Transverse colon (tissue), 4 donors: Measurements from ENCODE around the gene REM2. TPM values are rescaled to one million over a fixed set of nuclear protein-coding genes. Genes with fewer than 3 reads are reported as not detected.

ENCODE experiments used
- DNase-seq: peaks from one replicate; pipeline ENCODE4 v3.0.0-alpha.2; 2019
- H3K27ac ChIP-seq, 4 donors: fragments of 200-600 bp; sonication (generic); 2 replicates each; pipeline ENCODE4 v1.5.1; 2016 to 2018; ENCODE audit warnings: inconsistent platforms in 4 of 4
- H3K27me3 ChIP-seq: fragments of 200-600 bp; sonication (generic); 2 replicates; pipeline ENCODE4 v1.5.1; 2017; ENCODE audit warnings: inconsistent platforms
- H3K36me3 ChIP-seq, 4 donors: fragments of 200-600 bp; sonication (generic); 2 replicates each; pipeline ENCODE4 v1.5.1; 2017 to 2019; ENCODE audit warnings: inconsistent platforms in 4 of 4
- H3K4me1 ChIP-seq, 4 donors: fragments of 200-600 bp; sonication (generic); 2 replicates each; pipeline ENCODE4 v1.5.1; 2017 to 2020; ENCODE audit warnings: inconsistent platforms in 4 of 4
- H3K4me3 ChIP-seq, 4 donors: fragments of 200-600 bp; sonication (generic); 1 replicate in 1 of 4; 2 replicates in 3 of 4; pipeline versions ENCODE4 v1.5.1 to v1.6.1; 2017 to 2019; ENCODE audit warnings: inconsistent platforms in 4 of 4
- H3K9me3 ChIP-seq, 2 donors: fragments of 200-600 bp; sonication (generic); 2 replicates each; pipeline ENCODE4 v1.5.1; 2017 to 2019; ENCODE audit warnings: inconsistent platforms in 2 of 2
- EP300 ChIP-seq: sonication (generic); formaldehyde crosslinking; IDR thresholded peaks from one replicate; pipeline ENCODE4 v1.6.1; 2017; ENCODE audit warnings: antibody characterized with exemption, low read depth
- POLR2A ChIP-seq: fragments of 450-650 bp; IDR thresholded peaks from one replicate; pipeline ENCODE4 v1.6.1; 2016; ENCODE audit warnings: antibody characterized with exemption, mild to moderate bottlenecking, moderate library complexity
- POLR2AphosphoS5 ChIP-seq, 3 donors: sonication (generic); formaldehyde crosslinking; IDR thresholded peaks; one replicate each; pipeline ENCODE4 v1.6.1; 2016; ENCODE audit warnings: antibody characterized with exemption in 3 of 3
- WGBS, 2 donors: methylation state at CpG; one replicate each; pipeline ENCODE4 v1.1.5; 2018; ENCODE audit warnings: low coverage in 1 of 2; 5-methylcytosine and 5-hydroxymethylcytosine counted together
- in situ Hi-C, 4 donors: fragments of 200-750 bp; cut with MboI; loops; one replicate each; pipeline versions ENCODE4 v1.15.0 to v1.15.1; 2017; ENCODE audit warnings: low sequenced_read_pairs in 3 of 4, low pct_ligation_motif_present in 1 of 4, low pct_unique_long_range_greater_than_20kb in 1 of 4
- intact Hi-C: fragments of 100-400 bp; cut with DNase I; formaldehyde crosslinking; loops from one replicate; pipeline ENCODE4 v1.15.1; 2023; ENCODE audit warnings: low total_unique reads
- total RNA-seq, 4 donors: library from RNA; depleted of rRNA; stranded (reverse); fragments of >200 nt; gene quantifications; one replicate each; pipeline ENCODE4 v1.1.0, GENCODE V29; 2016
- TF ChIP-seq, protein P1 (sequence below), 5 experiments: fragments of 200-600 bp in 3 of 5; fragments of 450-650 bp in 2 of 5; sonication (generic) in 3 of 5; IDR thresholded peaks; 1 replicate in 2 of 5; 2 replicates in 3 of 5; pipeline ENCODE4 v1.5.1; 2016 to 2017; ENCODE audit warnings: antibody characterized with exemption in 5 of 5, inconsistent platforms in 3 of 5, mild to moderate bottlenecking in 2 of 5, moderate library complexity in 1 of 5

REM2 gene
- total RNA-seq, 4 donors from 2014 or later, result 0.27 to 5.2 (median 2.1) TPM; not detected in 1

DNA sequence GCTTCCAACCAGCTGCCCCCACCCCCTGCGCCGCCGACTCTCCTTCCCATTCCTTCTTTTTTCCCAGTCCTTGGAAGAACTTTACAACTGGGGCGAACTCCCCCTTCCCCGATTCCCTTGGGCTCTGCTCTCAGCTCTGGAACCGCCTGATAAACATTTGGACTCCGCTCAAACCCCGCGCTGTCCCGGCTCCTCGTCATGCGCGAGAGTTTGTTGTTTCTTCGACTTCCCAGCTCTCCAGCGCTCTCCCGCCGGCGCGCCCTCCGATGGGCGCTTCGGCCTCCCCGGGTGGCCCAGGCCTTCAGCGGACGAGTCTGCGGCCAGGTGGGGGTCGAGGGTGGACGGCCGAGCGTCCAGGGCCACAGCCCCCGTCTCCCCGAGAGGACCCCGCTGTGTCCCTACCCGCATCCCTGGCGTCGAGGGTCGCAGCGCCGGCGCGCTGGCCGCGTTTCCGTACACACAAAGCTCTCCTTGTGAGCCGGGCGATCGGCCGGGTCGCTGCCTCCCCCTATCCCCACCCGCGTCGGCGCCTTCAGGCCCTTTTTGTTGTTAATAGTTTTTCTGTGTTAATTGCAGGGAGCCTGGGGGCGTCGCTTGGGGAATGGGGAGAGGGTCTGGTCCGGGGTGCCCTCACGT, 45.8 kb upstream of the REM2 start:
- 7 to 15% methylated on average over 8 to 51 of the region's 57 CpGs for WGBS, 2 donors
- Histone ChIP-seq H3K4me1 (peaks cover 10 to 42% (median 24%) of the 10 kb centered on the region in 4 donors), H3K27ac (peak overlapping the region; percentile 94 to 98 (median 96)), H3K27me3 (no peaks in the 10 kb centered on the region), H3K36me3 (peaks cover 0 to 10% (median 5%) of the 10 kb centered on the region in 4 donors), H3K9me3 (no peaks in the 10 kb centered on the region), H3K4me3 (peak overlapping the region; percentile 80 to 98 (median 90))
- no peak for TF ChIP-seq POLR2AphosphoS5 (IDR thresholded peaks at IDR 0.05)
- peak; percentile 45 for TF ChIP-seq POLR2A
- peak; percentile 58 for DNase-seq
- in situ Hi-C loops (loop anchor here in 1 of 4 donors (25.0 kb wide), 1 partner anchor 250 kb away; the partner anchor contains the start of genes ABHD4 and DAD1), intact Hi-C loops (loop anchor here (2.0 kb wide), 1 partner anchor 16 kb away; no protein-coding TSS in a partner anchor)

DNA sequence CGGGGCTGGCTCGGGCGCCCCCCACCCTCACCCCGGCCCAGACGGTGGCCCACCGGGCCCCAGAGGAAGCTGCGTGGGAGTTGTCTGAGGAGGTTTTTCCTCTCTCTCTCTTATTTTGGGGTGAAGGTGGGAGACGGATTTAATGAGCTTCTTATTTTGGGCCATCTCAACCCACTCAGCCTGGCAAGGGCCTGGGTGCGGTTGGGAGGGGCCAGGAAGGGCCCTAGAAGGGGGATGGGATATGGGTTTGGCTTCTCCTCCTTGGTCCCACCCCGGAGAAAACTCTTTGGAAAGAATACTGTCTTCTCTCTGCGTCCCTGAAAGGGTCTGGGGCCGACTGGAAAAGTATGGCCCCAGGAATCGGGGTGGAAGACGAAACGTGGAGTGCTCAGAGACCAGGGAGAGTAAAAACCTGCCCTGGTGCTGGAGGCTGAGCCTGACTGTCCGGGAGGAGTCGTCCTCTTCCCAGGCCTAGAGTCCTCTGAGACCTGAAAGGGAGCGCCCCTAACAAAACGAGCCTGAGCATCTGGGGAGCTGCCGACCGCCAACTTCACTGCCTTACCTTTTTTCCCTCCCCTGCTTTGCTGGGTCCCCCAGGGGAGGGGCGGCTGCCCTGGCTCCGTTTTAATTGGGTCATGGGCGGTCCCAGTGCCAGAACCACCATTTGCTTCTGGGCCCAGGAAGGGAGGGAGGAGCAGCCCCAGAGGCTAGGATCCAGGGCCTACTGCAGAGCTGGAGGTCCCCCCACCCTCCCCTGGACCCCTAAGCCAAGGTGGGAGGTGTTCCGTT, 45.1 kb upstream of the REM2 start:
- 7 to 28% methylated on average over 8 to 25 of the region's 25 CpGs for WGBS, 2 donors
- no peaks in the 10 kb centered on the region for H3K9me3 ChIP-seq
- DNase-seq, result peak; percentile 55
- TF ChIP-seq POLR2AphosphoS5 (IDR thresholded peaks at IDR 0.05) (peak in 2 of 3 donors; percentile 16 to 30), POLR2A (peak; percentile 13), EP300 (no peak)
- TF ChIP-seq, protein P1, sequence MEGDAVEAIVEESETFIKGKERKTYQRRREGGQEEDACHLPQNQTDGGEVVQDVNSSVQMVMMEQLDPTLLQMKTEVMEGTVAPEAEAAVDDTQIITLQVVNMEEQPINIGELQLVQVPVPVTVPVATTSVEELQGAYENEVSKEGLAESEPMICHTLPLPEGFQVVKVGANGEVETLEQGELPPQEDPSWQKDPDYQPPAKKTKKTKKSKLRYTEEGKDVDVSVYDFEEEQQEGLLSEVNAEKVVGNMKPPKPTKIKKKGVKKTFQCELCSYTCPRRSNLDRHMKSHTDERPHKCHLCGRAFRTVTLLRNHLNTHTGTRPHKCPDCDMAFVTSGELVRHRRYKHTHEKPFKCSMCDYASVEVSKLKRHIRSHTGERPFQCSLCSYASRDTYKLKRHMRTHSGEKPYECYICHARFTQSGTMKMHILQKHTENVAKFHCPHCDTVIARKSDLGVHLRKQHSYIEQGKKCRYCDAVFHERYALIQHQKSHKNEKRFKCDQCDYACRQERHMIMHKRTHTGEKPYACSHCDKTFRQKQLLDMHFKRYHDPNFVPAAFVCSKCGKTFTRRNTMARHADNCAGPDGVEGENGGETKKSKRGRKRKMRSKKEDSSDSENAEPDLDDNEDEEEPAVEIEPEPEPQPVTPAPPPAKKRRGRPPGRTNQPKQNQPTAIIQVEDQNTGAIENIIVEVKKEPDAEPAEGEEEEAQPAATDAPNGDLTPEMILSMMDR (IDR thresholded peaks at IDR 0.05), result no peak
- peaks cover 10 to 42% (median 24%) of the 10 kb centered on the region in 4 donors for H3K4me1 ChIP-seq
- H3K4me3 ChIP-seq, result peak overlapping the region; percentile 80 to 98 (median 90)
- H3K36me3 ChIP-seq, result peaks cover 0 to 17% (median 5%) of the 10 kb centered on the region in 4 donors
- H3K27ac ChIP-seq, result peak overlapping the region; percentile 94 to 98 (median 96)
- in situ Hi-C loops, result loop anchor here in 1 of 4 donors (25.0 kb wide), 1 partner anchor 251 kb away; the partner anchor contains the start of genes ABHD4 and DAD1
- intact Hi-C loops, result loop anchor here (2.0 kb wide), 1 partner anchor 15 kb away; no protein-coding TSS in a partner anchor
- H3K27me3 ChIP-seq, result no peaks in the 10 kb centered on the region

DNA sequence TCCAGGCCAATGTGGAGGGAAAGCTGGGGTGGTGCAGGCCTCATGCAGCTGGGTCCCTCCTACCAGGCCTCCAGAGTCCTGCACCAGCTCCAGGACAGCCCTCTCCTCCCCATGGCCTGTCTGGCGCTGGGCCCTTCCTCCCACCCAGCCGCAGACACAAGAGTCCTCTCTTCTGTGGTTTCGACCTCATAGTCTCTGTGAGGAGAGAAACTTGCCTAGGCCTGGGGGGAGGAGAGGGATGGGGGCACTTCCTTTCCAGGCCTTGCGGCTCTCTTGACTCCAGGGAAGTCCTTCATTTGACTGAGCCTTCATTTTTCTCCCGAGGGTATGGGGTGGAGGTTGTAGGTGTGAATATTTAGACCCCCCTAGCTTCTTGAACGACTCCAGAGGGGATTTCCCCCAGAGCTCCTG, 44.4 kb upstream of the REM2 start:
- H3K36me3 ChIP-seq, result peaks cover 0 to 23% (median 8%) of the 10 kb centered on the region in 4 donors
- H3K4me1 ChIP-seq, result peaks cover 10 to 42% (median 24%) of the 10 kb centered on the region in 4 donors
- peak overlapping the region in 3 of 4 donors; percentile 83 to 98 (median 97) for H3K4me3 ChIP-seq
- DNase-seq, result peak; percentile 25
- intact Hi-C loops (no loop called here), in situ Hi-C loops (loop anchor here in 1 of 4 donors (25.0 kb wide), 1 partner anchor 251 kb away; the partner anchor contains the start of genes ABHD4 and DAD1)
- H3K9me3 ChIP-seq, result no peaks in the 10 kb centered on the region
- peak overlapping the region; percentile 94 to 98 (median 96) for H3K27ac ChIP-seq
- H3K27me3 ChIP-seq, result no peaks in the 10 kb centered on the region
- WGBS, 2 donors, result 50% methylated on average over 6 of the region's 6 CpGs; no CpG with 5 or more reads in 1 of the 2 donors
- TF ChIP-seq POLR2A, result no peak

DNA sequence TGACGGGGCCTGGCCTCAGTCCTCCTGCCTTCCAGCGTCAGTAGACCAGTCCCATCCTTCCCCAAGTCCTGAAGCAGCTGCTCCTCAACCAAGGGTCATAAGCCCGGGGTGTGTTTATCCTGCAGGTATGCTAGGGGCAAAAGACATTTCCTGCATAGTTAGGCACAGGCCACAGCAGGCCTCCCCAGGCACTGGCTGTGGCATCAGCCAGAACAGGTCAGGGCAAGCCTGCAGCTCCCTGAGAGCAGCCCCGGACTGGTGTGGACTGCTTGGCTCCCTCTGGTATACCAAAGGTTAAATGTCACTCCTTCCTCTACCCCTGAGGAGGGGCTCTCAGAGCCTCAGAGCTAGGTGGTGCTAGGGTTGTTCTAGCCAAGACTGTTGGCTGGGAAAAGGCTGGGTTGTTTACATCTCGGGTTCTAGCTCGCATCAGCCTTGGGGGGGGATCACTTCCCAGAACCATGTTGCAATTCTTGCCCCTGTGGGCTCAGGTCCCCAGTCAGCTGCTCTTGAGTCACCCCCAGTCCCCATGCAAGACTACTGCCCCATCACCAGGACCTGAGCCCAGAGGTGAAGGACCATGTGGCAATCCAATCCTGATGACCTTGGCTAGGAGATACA, 43.8 kb upstream of the REM2 start:
- intact Hi-C loops, result no loop called here

More for the DNA sequence above, 43.8 kb upstream of the REM2 start:
- DNase-seq, result peak; percentile 29
- peaks cover 0 to 26% (median 8%) of the 10 kb centered on the region in 4 donors for H3K36me3 ChIP-seq
- TF ChIP-seq, protein P1 (IDR thresholded peaks at IDR 0.05), result no peak
- TF ChIP-seq EP300, result no peak
- TF ChIP-seq POLR2AphosphoS5 (IDR thresholded peaks at IDR 0.05), result peak in 1 of 3 donors; percentile 47
- TF ChIP-seq POLR2A, result no peak
- H3K9me3 ChIP-seq, result no peaks in the 10 kb centered on the region
- peaks cover 10 to 42% (median 24%) of the 10 kb centered on the region in 4 donors for H3K4me1 ChIP-seq
- peak overlapping the region; percentile 94 to 98 (median 96) for H3K27ac ChIP-seq
- 46 to 50% methylated on average over 1 to 4 of the region's 6 CpGs for WGBS, 2 donors
- in situ Hi-C loops, result loop anchor here in 1 of 4 donors (25.0 kb wide), 1 partner anchor 252 kb away; the partner anchor contains the start of genes ABHD4 and DAD1
- peak overlapping the region in 2 of 4 donors; percentile 97 to 98 for H3K4me3 ChIP-seq
- H3K27me3 ChIP-seq, result no peaks in the 10 kb centered on the region
